Psoas muscle (tissue), 8 donors: Measurements from ENCODE around the gene ASPHD1. TPM values are rescaled to one million over a fixed set of nuclear protein-coding genes. Genes with fewer than 3 reads are reported as not detected.
"Not testable (repeated sequence)": the region's sequence is repeated elsewhere in the genome, so short reads cannot be mapped to it uniquely, and the experiment has no call there.

Source experiments
- ATAC-seq, 4 donors: fragments of 200-7000 bp; cut with Tn5 transposase; one replicate each; pipeline ENCODE4 v1.9.1; 2020; ENCODE audit warnings: moderate library complexity in 3 of 4, mild to moderate bottlenecking in 2 of 4
- DNase-seq, 2 donors: peaks; one replicate each; pipeline ENCODE4 v3.0.0-alpha.2; 2020
- H3K27ac ChIP-seq: fragments of 200-600 bp; one replicate; pipeline ENCODE4 v1.8.0; 2022
- H3K27me3 ChIP-seq, 3 donors: fragments of 200-600 bp in 1 of 3; one replicate each; pipeline versions ENCODE4 v1.6.1 to v1.8.0; 2013 to 2022; ENCODE audit warnings: low read length in 2 of 3, mild to moderate bottlenecking in 2 of 3, moderate library complexity in 1 of 3; ENCODE audit not compliant: insufficient read depth in 3 of 3
- H3K36me3 ChIP-seq, 2 donors: fragments of 200-600 bp in 1 of 2; one replicate each; pipeline versions ENCODE4 v1.6.1 to v1.8.0; 2013 to 2022; ENCODE audit warnings: low read depth in 1 of 2, mild to moderate bottlenecking in 1 of 2, moderate library complexity in 1 of 2; ENCODE audit not compliant: insufficient read depth in 1 of 2
- H3K4me1 ChIP-seq: fragments of 200-600 bp; one replicate; pipeline ENCODE4 v1.8.0; 2022
- H3K4me3 ChIP-seq: fragments of 200-600 bp; one replicate; pipeline ENCODE4 v1.8.0; 2022; ENCODE audit warnings: mild to moderate bottlenecking
- H3K9me3 ChIP-seq: fragments of 200-600 bp; one replicate; pipeline ENCODE4 v1.8.0; 2022
- WGBS, 3 donors: extraction: QIAGEN DNeasy Blood & Tissue Kit; methylation state at CpG; one replicate each; pipeline versions ENCODE4 v1.1.6 to v1.1.7; 2013; 5-methylcytosine and 5-hydroxymethylcytosine counted together
- intact Hi-C, 2 donors: fragments of 100-400 bp; cut with DNase I; formaldehyde crosslinking; loops; one replicate each; pipeline versions ENCODE4 v1.11.0 to v1.14.2; 2022
- polyA plus RNA-seq, 3 donors: library from polyadenylated mRNA; stranded (reverse); fragments of 200-250 nt; gene quantifications; one replicate each; pipeline ENCODE4 v1.2.3, GENCODE V29; 2013
- total RNA-seq, 4 donors: library from RNA; stranded (reverse); fragmentation: NEBNext Ultra II Directional in 2 of 4; extraction: Animal tissue kit (Norgen Biotek cat#: 25700) in 2 of 4; gene quantifications; one replicate each; pipeline versions ENCODE4 v1.2.1 to v1.2.4, GENCODE V29; 2021 to 2023
- TF ChIP-seq, protein P1 (sequence below): fragments of 200-600 bp; IDR thresholded peaks from one replicate; pipeline ENCODE4 v1.8.0; 2022; ENCODE audit warnings: antibody characterized with exemption
- donor health status: healthy with polysubstance abuse.
- donor health status: DM: no; HTN: no; CAD: no; lungs with moderate emphysema.
- donor health status: Bipolar disorder and iron deficiency.
- donor health status: healthy.
- donor health status: DM: yes; HTN: yes; CAD: no.
- donor health status: DM: no; HTN: no; CAD: no.
- donor health status: DM: no; HTN: no; CAD: no.
- donor health status: DM: yes; HTN: yes; CAD: no.

The ASPHD1 gene
- total and polyA plus RNA-seq, 7 donors: 0.04 to 0.23 (median 0.14) TPM; not detected in 3

DNA sequence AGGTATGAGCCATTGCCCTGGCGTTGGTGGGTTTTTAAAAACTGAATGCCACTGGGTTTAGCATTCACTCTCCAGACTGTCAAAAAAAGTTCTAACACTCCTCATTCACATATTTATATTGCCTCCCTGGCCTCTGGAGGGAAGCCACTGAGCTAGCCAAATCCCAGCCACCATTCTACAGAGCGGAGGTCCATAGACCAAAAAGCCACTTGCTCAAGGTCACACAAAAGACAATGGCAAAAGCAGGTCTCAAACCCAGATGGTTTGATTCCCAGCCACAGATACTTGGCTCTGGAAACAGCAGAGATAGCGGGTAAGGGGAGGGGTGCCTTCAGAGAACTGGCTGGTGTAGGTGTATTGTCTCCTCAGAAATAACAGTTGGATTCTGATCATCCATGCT is 19.2 kb upstream of the ASPHD1 start:
- 70 to 77% (median 75%) methylated on average over 3 of the region's 3 CpGs for WGBS, 3 donors
- Histone ChIP-seq H3K4me3 (no peak overlapping the region), H3K4me1 (no peaks in the 10 kb centered on the region), H3K36me3 (no peaks in the 10 kb centered on the region), H3K9me3 (no peaks in the 10 kb centered on the region), H3K27ac (no peak overlapping the region), H3K27me3 (peaks cover 0 to 36% (median 20%) of the 10 kb centered on the region in 3 donors)
- intact Hi-C loops: loop anchor here in 1 of 2 donors (10.0 kb wide), 1 partner anchor 136 kb away; the partner anchor contains the start of gene C16orf54
- DNase-seq: no peak
- no peak for ATAC-seq
- TF ChIP-seq, protein P1, sequence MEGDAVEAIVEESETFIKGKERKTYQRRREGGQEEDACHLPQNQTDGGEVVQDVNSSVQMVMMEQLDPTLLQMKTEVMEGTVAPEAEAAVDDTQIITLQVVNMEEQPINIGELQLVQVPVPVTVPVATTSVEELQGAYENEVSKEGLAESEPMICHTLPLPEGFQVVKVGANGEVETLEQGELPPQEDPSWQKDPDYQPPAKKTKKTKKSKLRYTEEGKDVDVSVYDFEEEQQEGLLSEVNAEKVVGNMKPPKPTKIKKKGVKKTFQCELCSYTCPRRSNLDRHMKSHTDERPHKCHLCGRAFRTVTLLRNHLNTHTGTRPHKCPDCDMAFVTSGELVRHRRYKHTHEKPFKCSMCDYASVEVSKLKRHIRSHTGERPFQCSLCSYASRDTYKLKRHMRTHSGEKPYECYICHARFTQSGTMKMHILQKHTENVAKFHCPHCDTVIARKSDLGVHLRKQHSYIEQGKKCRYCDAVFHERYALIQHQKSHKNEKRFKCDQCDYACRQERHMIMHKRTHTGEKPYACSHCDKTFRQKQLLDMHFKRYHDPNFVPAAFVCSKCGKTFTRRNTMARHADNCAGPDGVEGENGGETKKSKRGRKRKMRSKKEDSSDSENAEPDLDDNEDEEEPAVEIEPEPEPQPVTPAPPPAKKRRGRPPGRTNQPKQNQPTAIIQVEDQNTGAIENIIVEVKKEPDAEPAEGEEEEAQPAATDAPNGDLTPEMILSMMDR: no peak

DNA sequence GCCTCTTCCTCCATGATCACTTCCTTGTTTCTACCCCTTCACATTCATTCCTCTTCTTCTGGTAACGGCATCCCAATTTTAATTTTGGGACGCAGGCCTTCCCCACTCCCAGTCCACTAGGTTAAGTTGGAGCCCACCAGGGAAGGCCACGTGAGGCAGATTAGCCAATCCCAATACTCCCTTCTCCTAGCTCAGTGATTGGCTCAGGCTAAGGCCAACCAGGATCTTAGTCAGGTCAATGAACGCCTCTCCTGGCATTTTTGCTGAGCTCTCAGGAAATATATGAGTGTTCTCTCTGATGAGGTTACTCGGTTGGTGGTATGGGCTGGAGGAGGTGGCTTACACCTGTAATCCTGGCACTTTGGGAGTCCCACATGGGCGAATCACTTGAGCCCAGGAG is 16.3 kb upstream of the ASPHD1 start:
- no peaks in the 10 kb centered on the region for H3K4me1 ChIP-seq
- no peaks in the 10 kb centered on the region for H3K36me3 ChIP-seq
- H3K27ac ChIP-seq: no peak overlapping the region
- peaks cover 0 to 9% (median 3%) of the 10 kb centered on the region in 3 donors for H3K27me3 ChIP-seq
- ATAC-seq: no peak
- no peak overlapping the region for H3K4me3 ChIP-seq
- intact Hi-C loops: loop anchor here in 1 of 2 donors (10.0 kb wide), 1 partner anchor 139 kb away; the partner anchor contains the start of gene C16orf54
- TF ChIP-seq, protein P1: no peak
- 60 to 71% (median 71%) methylated on average over 6 of the region's 6 CpGs for WGBS, 3 donors
- DNase-seq: no peak
- H3K9me3 ChIP-seq: no peaks in the 10 kb centered on the region

DNA sequence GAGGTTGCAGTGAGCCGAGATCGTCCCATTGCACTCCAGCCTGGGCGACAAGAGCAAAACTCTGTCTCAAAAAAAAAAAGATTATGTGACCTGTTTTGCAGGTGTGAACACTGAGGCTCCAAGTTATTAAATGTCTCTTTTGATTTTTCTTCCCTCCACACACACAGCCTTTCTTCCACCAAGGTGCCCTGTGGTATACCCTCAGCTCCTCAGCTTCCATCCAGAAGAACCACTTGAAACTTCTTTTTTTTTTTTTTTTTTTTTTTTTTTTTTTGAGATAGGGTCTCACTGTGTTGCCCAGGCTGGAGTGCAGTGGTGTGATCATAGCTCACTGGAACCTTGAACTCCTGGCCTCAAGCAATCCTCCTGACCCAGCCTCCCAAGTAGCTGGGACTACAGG is 10.9 kb upstream of the ASPHD1 start:
- not testable (repeated sequence) for H3K9me3 ChIP-seq, H3K4me3 ChIP-seq, H3K4me1 ChIP-seq, ATAC-seq, H3K36me3 ChIP-seq, H3K27ac ChIP-seq, H3K27me3 ChIP-seq, DNase-seq
- intact Hi-C loops: loop anchor here in 1 of 2 donors (5.0 to 10.0 kb wide), 2 partner anchors 122 to 145 kb away; partner anchors contain the start of gene C16orf54
- 95 to 97% (median 96%) methylated on average over 3 of the region's 3 CpGs for WGBS, 3 donors

DNA sequence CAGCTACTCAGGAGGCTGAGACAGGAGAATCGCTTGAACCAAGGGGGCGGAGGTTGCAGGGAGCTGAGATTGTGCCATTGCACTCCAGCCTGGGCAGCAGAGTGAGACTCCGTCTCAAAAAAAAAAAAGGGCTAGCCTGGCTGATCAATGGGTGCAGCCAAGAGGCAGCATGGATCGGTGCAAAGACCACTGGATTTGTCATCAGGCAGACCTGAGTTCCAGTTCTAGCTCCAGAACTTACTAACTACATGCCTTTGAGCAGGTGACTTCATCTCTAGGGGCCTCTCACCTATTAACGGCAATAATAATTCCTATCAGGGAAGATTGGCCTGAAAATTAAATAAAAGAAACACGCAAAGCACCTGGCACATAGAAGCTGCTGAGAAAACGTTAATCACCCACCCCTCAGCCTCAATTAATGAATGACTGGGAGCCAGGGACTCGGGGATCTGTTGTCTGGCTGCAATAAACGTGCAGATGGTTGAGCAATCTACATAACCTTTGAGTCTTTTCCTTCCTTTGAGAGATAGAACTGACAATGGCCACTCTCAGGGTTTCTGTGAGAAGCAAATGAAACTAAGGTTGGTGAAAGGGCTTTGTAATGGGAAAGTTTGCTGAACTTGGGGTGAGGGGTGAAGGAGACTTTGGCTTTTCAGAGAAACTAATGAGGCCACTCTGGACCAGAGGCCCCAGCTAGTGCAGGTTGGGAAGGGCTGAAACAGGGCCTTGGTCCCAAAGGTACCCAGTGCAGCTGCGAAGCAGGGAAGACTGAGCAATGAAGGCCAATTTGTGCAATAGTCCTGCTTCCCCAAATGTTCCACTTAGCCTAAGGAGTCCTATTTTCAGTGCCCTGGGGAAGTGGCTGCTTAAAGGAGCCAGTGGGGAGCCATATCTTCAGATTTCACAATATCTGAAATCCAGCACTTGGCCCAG is 8.5 kb upstream of the ASPHD1 start:
- Histone ChIP-seq H3K9me3 (no peaks in the 10 kb centered on the region), H3K36me3 (no peaks in the 10 kb centered on the region), H3K27me3 (peaks cover 0 to 2% (median 0%) of the 10 kb centered on the region in 3 donors), H3K27ac (no peak overlapping the region), H3K4me1 (no peaks in the 10 kb centered on the region), H3K4me3 (no peak overlapping the region)
- ATAC-seq (peak in 1 of 4 donors; percentile 69), DNase-seq (peak in 1 of 2 donors; percentile 66)
- WGBS, 3 donors: 62 to 68% (median 63%) methylated on average over 10 of the region's 10 CpGs
- TF ChIP-seq, protein P1: no peak
- intact Hi-C loops: no loop called here

DNA sequence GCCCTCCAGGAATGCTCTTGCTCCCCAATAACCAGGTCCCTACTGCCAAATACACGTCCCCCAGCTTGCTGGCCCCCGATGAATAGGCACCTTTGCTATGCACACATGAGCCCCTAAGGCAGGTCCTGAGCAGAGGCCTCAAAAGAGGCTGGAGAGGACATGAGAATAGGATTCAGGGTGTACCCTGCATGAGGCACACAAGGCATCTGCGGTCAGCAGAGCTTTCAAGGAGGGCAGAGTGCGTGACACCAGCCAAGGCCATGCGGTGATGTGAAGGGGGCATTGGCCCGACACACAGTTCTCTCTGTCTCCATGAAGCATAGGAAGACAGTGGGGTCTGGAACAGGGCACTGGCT is 7.9 kb upstream of the ASPHD1 start:
- Histone ChIP-seq H3K27me3 (peaks cover 0 to 6% (median 0%) of the 10 kb centered on the region in 3 donors), H3K4me3 (no peak overlapping the region), H3K4me1 (no peaks in the 10 kb centered on the region), H3K9me3 (no peaks in the 10 kb centered on the region), H3K36me3 (no peaks in the 10 kb centered on the region), H3K27ac (no peak overlapping the region)
- intact Hi-C loops: no loop called here
- DNase-seq (no peak), ATAC-seq (no peak)
- WGBS, 3 donors: 84% methylated on average over 6 of the region's 6 CpGs
- TF ChIP-seq, protein P1: no peak
